A673 (cell line): ENCODE measurements around the gene NDUFA11. TPM values are rescaled to one million over a fixed set of nuclear protein-coding genes. Genes with fewer than 3 reads are reported as not detected.

Experiments used
- Bru-seq: library from RNA; stranded (reverse); fragments of 400-500 nt; gene quantifications from one replicate; lab custom pipeline; 2021; lab: Mats Ljungman, UMichigan
- BruChase-seq, 2 experiments: library from RNA; stranded (reverse); fragments of 400-500 nt; gene quantifications; one replicate each; lab custom pipeline; 2021; lab: Mats Ljungman, UMichigan
- BruUV-seq: library from RNA; stranded (reverse); fragments of 400-500 nt; replicated peaks from 2 replicates; lab custom pipeline; 2021; lab: Mats Ljungman, UMichigan
- CTCF ChIA-PET: fragments of 300-600 bp; sonication (Branson Sonifier 250); formaldehyde crosslinking; loops from one replicate; lab custom pipeline; 2022; ENCODE audit warnings: antibody characterized with exemption; lab: Charles Lee
- POLR2A ChIA-PET: fragments of 300-600 bp; sonication (Branson Sonifier 250); formaldehyde crosslinking; loops from one replicate; lab custom pipeline; 2022; ENCODE audit warnings: antibody characterized with exemption; ENCODE audit not compliant: low non-redundant PET; lab: Charles Lee
- DNase-seq: peaks from one replicate; pipeline ENCODE4 v3.0.0-alpha.2; 2015; ENCODE audit warnings: low spot score
- H3K27ac ChIP-seq: fragments of 200-600 bp; sonication (generic); 2 replicates; pipeline ENCODE4 v1.5.1; 2016; ENCODE audit warnings: mixed run types, low read depth, mild to moderate bottlenecking, mixed read lengths, antibody characterized with exemption, low read length; ENCODE audit not compliant: poor library complexity, severe bottlenecking
- H3K27me3 ChIP-seq: fragments of 200-600 bp; sonication (generic); replicated peaks from 2 replicates; pipeline ENCODE4 v1.6.1; 2017; ENCODE audit warnings: mixed run types, low read depth, mild to moderate bottlenecking, mixed read lengths, antibody characterized with exemption, low read length; ENCODE audit not compliant: insufficient read depth, poor library complexity
- H3K36me3 ChIP-seq: fragments of 200-600 bp; sonication (generic); 2 replicates; pipeline ENCODE4 v1.6.1; 2016; ENCODE audit warnings: mixed run types, mild to moderate bottlenecking, mixed read lengths, antibody characterized with exemption, low read length; ENCODE audit not compliant: insufficient read depth, poor library complexity, severe bottlenecking
- H3K4me1 ChIP-seq: fragments of 200-600 bp; sonication (generic); 2 replicates; pipeline ENCODE4 v1.6.1; 2017; ENCODE audit warnings: mixed run types, mild to moderate bottlenecking, mixed read lengths, antibody characterized with exemption, low read length; ENCODE audit not compliant: insufficient read depth, poor library complexity, severe bottlenecking
- H3K4me3 ChIP-seq: fragments of 200-600 bp; sonication (generic); 2 replicates; pipeline ENCODE4 v1.5.1; 2016; ENCODE audit warnings: low read depth, mixed run types, mild to moderate bottlenecking, mixed read lengths, low read length; ENCODE audit not compliant: poor library complexity, severe bottlenecking
- H3K9me3 ChIP-seq: fragments of 200-600 bp; sonication (generic); 2 replicates; pipeline ENCODE4 v1.6.1; 2016; ENCODE audit warnings: mixed run types, low read depth, mild to moderate bottlenecking, mixed read lengths, antibody characterized with exemption, low read length; ENCODE audit not compliant: poor library complexity, severe bottlenecking
- CTCF ChIP-seq: fragments of 300-800, 200-600 bp; sonication (generic); conservative IDR thresholded peaks from 2 replicates; pipeline ENCODE4 v1.5.1; 2017; ENCODE audit warnings: low read depth, mild to moderate bottlenecking, antibody characterized with exemption, low read length, moderate library complexity, mixed read lengths
- EZH2 ChIP-seq: fragments of 200-600 bp; sonication (generic); IDR thresholded peaks from 2 replicates; pipeline ENCODE4 v1.6.1; 2017; ENCODE audit warnings: borderline replicate concordance, low read depth, mild to moderate bottlenecking, mixed read lengths, antibody characterized with exemption, low read length; ENCODE audit not compliant: poor library complexity, severe bottlenecking
- intact Hi-C: fragments of 100-400 bp; cut with micrococcal nuclease; formaldehyde crosslinking; loops from one replicate; pipeline ENCODE4 v1.10.0; 2022; ENCODE audit not compliant: unreplicated experiment
- long read RNA-seq: library from polyadenylated mRNA; stranded (forward); transcript quantifications from one replicate; pipeline ENCODE4 v2.0.0, GENCODE V29; 2022
- total RNA-seq: library from RNA; stranded (reverse); gene quantifications from 2 replicates; pipeline ENCODE4 v1.2.3, GENCODE V29; 2021

NDUFA11 gene
- 290 and 298 TPM in 2 replicates for total RNA-seq
- Bru-seq, nascent RNA: percentile 64 among the genes with signal in this experiment
- BruChase-seq, experiment 1, labeled RNA remaining after a 2-hour chase: percentile 67 among the genes with signal in this experiment
- BruChase-seq, experiment 2, labeled RNA remaining after a 6-hour chase: percentile 76 among the genes with signal in this experiment
- long read RNA-seq, transcript NDUFA11-201 (4 exons, 539 nt): major isoform, 208 of 247 reads
- long read RNA-seq, transcript NDUFA11-206 (5 exons, 657 nt): minor isoform, 14 of 247 reads
- long read RNA-seq, partial matches to known transcripts: 8 of 247 reads
- long read RNA-seq, other reads (novel, unspliced or antisense): 11 of 247 reads

- H3K27me3 ChIP-seq: no peaks in the 10 kb centered on the region
- intact Hi-C loops: no loop called here
- H3K4me3 ChIP-seq: peak within 1 kb of the TSS; percentile 95
- H3K36me3 ChIP-seq: peaks cover 4% of the 10 kb centered on the region
- H3K9me3 ChIP-seq: no peaks in the 10 kb centered on the region
- no TSS peak for BruUV-seq
- ChIA-PET POLR2A (interaction anchor here (0.5 to 1.3 kb wide), 7 partner anchors 76 to 1781 kb away, joined by 3 to 22 read pairs (median 6); no protein-coding TSS in a partner anchor), CTCF (interaction anchor here (0.6 to 2.0 kb wide), 3 partner anchors 64 to 1225 kb away, joined by 3 to 16 read pairs (median 4); partner anchors contain the start of gene NRTN)
- H3K4me1 ChIP-seq: peaks cover 8% of the 10 kb centered on the region
- DNase-seq: peak; percentile 97
- H3K27ac ChIP-seq: peak within 1 kb of the TSS; percentile 96
- TF ChIP-seq CTCF (no peak), EZH2 (no peak)
These were observed at the start of gene NDUFA11 for GRCh38 chr19:5903624-5904351. NDUFA11 (minus strand) TSS chr19:5903790; CDS start chr19:5903708, 82 bp downstream.

GRCh38 chr19:5953030-5953589, 49.5 kb upstream of the NDUFA11 start:
- Histone ChIP-seq H3K4me1 (peaks cover 54% of the 10 kb centered on the region), H3K4me3 (no peak overlapping the region), H3K27ac (peak overlapping the region; percentile 66), H3K9me3 (no peaks in the 10 kb centered on the region), H3K27me3 (no peaks in the 10 kb centered on the region), H3K36me3 (peaks cover 6% of the 10 kb centered on the region)
- CTCF ChIA-PET: interaction anchor here (0.9 to 1.3 kb wide), 2 partner anchors 15 to 149 kb away, joined by 3 read pairs; no protein-coding TSS in a partner anchor
- DNase-seq: peak; percentile 33
- POLR2A ChIA-PET: no interaction called here
- intact Hi-C loops: no loop called here
- BruUV-seq: no TSS peak
- TF ChIP-seq EZH2 (no peak), CTCF (no peak)
